Measurements from ENCODE around the gene PSAP. TPM values are rescaled to one million over a fixed set of nuclear protein-coding genes. Genes with fewer than 3 reads are reported as not detected.
A peak's percentile ranks its signal among the peaks of the same experiment; 100 is the strongest.

Gene PSAP
- total RNA-seq, 1 experiment from 2014 or later: 336 TPM

GRCh38 chr10:71802235-71802634 lies 48.8 kb downstream of the PSAP start:
- no peak overlapping the region for H4K91ac ChIP-seq (ENCODE audit: insufficient read length, low read depth, low read length)
- no CpG with 5 or more reads among the region's 6 CpGs for WGBS (ENCODE audit: extremely low coverage, insufficient read length, low lambda C conversion rate)
- H3K27me3 ChIP-seq (ENCODE audit: insufficient read depth, low read length): 0 out of 2 replicates have a peak, but pooled peaks cover 3% of the 10 kb centered on the region
- no peak overlapping the region for H4K5ac ChIP-seq (ENCODE audit: insufficient read length, low read depth, low read length)
- H3K23me2 ChIP-seq (ENCODE audit: insufficient read length, low read depth, low read length, poor library complexity, severe bottlenecking): no peaks in the 10 kb centered on the region
- no peak overlapping the region for H4K8ac ChIP-seq (replicated peaks; ENCODE audit: insufficient read length, low read depth, low read length)
- H3K79me2 ChIP-seq (ENCODE audit: insufficient read depth, low read length): no peaks in the 10 kb centered on the region
- TF ChIP-seq CTCF (conservative IDR thresholded peaks at IDR 0.05): no peak
- H3K4me2 ChIP-seq (ENCODE audit: insufficient read depth, insufficient read length, low read length): no peak overlapping the region
- no peak for DNase-seq
- H3K23ac ChIP-seq (ENCODE audit: insufficient read length, low read depth, low read length): no peak overlapping the region
- H3K56ac ChIP-seq (ENCODE audit: insufficient read length, low read depth, low read length): no peak overlapping the region
- no peaks in the 10 kb centered on the region for H4K20me1 ChIP-seq (ENCODE audit: control insufficient read depth, insufficient read depth, insufficient read length)
- Mint-ChIP-seq H3K4me1 (peaks cover 4% of the 10 kb centered on the region in 2 experiments), H3K27me3 (ENCODE audit: low read depth) (peaks cover 24% of the 10 kb centered on the region), H3K4me3 (no peak overlapping the region), H3K36me3 (ENCODE audit: insufficient read depth in 1 of 3, low read depth in 3 of 3) (no peaks in the 10 kb centered on the region), H3K27ac (peak overlapping the region in 1 of 3 experiments; percentile 65; a peak in 1 of 7 replicates), H3K9me3 (no peaks in the 10 kb centered on the region)
- H3K14ac ChIP-seq (ENCODE audit: insufficient read depth, low read length): no peak overlapping the region
- H2BK120ac ChIP-seq (ENCODE audit: low read depth, low read length, poor library complexity, severe bottlenecking): no peak overlapping the region
- H2BK20ac ChIP-seq (ENCODE audit: low read depth, low read length, poor library complexity, severe bottlenecking): no peak overlapping the region
- H3K9me3 ChIP-seq (ENCODE audit: control insufficient read depth, low read depth, low read length): no peaks in the 10 kb centered on the region
- no peak overlapping the region for H3T11ph ChIP-seq (ENCODE audit: low read length)
- no peak overlapping the region for H3K4ac ChIP-seq (ENCODE audit: low read depth, low read length)
- no peak overlapping the region for H3K27ac ChIP-seq (ENCODE audit: insufficient read length, low read depth, low read length)
- H2BK12ac ChIP-seq (ENCODE audit: insufficient read length, low read depth, low read length): no peak overlapping the region
- H2BK5ac ChIP-seq (ENCODE audit: insufficient read length, low read length): no peak overlapping the region
- no peak overlapping the region for H2AFZ ChIP-seq (ENCODE audit: low read length)
- H3K79me1 ChIP-seq (ENCODE audit: insufficient read depth, low read depth, low read length, poor library complexity, severe bottlenecking): no peaks in the 10 kb centered on the region
- no peak overlapping the region for H2AK5ac ChIP-seq (ENCODE audit: insufficient read length, low read length)
- H3K9ac ChIP-seq (ENCODE audit: extremely low read depth, insufficient read length, low read length): no peak overlapping the region
- no peak overlapping the region for H2BK15ac ChIP-seq (ENCODE audit: low read depth, low read length)
- no peak overlapping the region for H3K18ac ChIP-seq (ENCODE audit: insufficient read length, low read depth, low read length)
- no peaks in the 10 kb centered on the region for H3K4me1 ChIP-seq (ENCODE audit: insufficient read depth, low read length)

Data from H9 (cell line).